ENCODE results near the gene DAPK1.

The DAPK1 gene

DNA sequence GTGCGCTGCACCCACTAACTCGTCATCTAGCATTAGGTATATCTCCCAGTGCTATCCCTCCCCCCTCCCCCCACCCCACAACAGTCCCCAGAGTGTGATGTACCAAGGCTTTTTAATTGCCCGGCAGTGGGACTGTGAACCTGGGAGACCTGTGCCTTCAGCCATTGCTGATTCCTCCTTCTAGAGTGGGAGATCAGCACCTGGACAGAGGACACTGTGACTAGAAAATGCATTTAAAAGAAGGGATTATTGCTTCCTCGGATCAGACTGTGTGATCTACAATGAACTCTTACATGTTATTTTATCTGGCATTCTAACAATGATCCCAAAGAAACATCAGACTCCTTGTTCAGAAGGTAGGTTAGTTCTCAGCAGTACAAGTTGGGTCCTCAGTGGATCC lies 254.2 kb downstream of the DAPK1 start:
- TF ChIP-seq, protein P1, sequence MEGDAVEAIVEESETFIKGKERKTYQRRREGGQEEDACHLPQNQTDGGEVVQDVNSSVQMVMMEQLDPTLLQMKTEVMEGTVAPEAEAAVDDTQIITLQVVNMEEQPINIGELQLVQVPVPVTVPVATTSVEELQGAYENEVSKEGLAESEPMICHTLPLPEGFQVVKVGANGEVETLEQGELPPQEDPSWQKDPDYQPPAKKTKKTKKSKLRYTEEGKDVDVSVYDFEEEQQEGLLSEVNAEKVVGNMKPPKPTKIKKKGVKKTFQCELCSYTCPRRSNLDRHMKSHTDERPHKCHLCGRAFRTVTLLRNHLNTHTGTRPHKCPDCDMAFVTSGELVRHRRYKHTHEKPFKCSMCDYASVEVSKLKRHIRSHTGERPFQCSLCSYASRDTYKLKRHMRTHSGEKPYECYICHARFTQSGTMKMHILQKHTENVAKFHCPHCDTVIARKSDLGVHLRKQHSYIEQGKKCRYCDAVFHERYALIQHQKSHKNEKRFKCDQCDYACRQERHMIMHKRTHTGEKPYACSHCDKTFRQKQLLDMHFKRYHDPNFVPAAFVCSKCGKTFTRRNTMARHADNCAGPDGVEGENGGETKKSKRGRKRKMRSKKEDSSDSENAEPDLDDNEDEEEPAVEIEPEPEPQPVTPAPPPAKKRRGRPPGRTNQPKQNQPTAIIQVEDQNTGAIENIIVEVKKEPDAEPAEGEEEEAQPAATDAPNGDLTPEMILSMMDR (IDR thresholded peaks at IDR 0.05; ENCODE audit: low read depth, low read length) = no peak
- no peak overlapping the region for H3K4me3 ChIP-seq (replicated peaks in 1 of 2; ENCODE audit: low read depth in 2 of 2, low read length in 2 of 2)
- no peak for DNase-seq (ENCODE audit: low read depth in 2 of 2)

DNA sequence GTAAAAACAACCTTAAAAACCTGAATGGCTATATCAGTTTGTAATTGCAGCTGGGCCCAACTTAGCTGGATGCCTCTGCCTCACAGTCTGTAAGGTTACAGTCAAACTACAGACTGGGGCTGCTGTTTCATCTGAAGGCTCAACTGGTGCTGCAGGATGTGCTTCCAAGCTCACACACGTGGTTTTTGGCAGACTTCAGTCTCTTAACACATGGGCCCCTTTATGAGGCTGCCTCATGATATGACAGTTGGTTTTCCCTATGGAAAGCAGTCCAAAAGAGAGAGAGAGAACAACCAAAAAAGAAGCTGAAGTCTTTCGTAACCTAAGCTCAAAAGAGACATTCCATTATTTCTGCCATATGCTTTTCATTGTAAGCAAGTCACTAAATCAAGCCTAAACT lies 255.6 kb downstream of the DAPK1 start:
- TF ChIP-seq, protein P1 (IDR thresholded peaks at IDR 0.05; ENCODE audit: low read depth, low read length) = no peak
- no peak for DNase-seq (ENCODE audit: low read depth in 2 of 2)
- H3K4me3 ChIP-seq (replicated peaks in 1 of 2; ENCODE audit: low read depth in 2 of 2, low read length in 2 of 2) = no peak overlapping the region
